Measurements from ENCODE around the gene NTSR1. TPM values are rescaled to one million over a fixed set of nuclear protein-coding genes. Genes with fewer than 3 reads are reported as not detected.

NTSR1 gene
- total and polyA plus RNA-seq, 2 of the 13 experiments (the other 11 are each of a cell fraction or from before 2014, with no cell fraction given): 0.09 to 0.12 TPM

DNA sequence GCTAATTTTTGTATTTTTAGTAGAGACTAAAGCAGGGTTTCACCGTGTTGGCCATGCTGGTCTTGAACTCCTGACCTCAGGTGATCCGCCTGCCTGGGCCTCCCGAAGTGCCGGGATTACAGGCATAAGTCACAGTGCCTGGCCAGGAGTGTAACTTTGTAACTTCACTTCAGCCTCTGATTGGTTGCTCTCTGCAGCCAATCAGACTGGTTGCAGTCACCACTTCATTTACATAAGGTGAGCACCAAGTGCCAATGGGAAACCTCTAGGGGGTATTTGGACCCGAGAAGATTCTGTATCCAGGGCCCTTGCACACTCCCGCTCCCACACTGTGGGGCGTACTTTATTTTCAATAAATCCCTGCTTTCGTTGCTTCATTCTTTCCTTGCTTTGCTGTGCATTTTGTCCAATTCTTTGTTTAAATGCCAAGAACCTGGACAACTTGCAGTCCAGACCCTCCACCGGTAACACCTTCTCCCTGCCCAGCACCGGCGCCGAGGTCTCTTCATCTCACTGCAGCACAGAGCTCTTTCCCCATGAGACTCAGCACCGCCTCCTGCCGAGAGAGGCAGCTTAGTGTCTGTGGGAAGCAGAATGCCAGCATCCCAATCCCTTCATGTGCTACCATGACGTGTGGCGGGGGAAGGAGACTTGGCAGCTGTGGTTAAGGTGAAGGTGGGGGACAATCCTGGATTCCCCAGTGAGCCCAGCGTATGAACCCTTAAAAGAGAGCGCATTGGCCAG is 73.7 kb downstream of the NTSR1 start (continued):
- TF ChIP-seq, protein P1, sequence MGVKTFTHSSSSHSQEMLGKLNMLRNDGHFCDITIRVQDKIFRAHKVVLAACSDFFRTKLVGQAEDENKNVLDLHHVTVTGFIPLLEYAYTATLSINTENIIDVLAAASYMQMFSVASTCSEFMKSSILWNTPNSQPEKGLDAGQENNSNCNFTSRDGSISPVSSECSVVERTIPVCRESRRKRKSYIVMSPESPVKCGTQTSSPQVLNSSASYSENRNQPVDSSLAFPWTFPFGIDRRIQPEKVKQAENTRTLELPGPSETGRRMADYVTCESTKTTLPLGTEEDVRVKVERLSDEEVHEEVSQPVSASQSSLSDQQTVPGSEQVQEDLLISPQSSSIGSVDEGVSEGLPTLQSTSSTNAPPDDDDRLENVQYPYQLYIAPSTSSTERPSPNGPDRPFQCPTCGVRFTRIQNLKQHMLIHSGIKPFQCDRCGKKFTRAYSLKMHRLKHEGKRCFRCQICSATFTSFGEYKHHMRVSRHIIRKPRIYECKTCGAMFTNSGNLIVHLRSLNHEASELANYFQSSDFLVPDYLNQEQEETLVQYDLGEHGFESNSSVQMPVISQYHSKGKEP (CRISPR knock-in tag; IDR thresholded peaks at IDR 0.05): no peak
- TF ChIP-seq ZNF720 (CRISPR knock-in tag; IDR thresholded peaks at IDR 0.05) (no peak), RAD21 (CRISPR knock-in tag; IDR thresholded peaks at IDR 0.05) (0 out of 2 replicates have a peak, but pooled peaks have one; percentile 13), TEAD3 (CRISPR knock-in tag; optimal IDR thresholded peaks at IDR 0.05; ENCODE audit: borderline replicate concordance) (peak; percentile 42), FOXJ3 (CRISPR knock-in tag; IDR thresholded peaks at IDR 0.05; ENCODE audit: borderline replicate concordance) (no peak), ZZZ3 (CRISPR knock-in tag; IDR thresholded peaks at IDR 0.05; ENCODE audit: borderline replicate concordance) (no peak), MEIS2 (CRISPR knock-in tag; IDR thresholded peaks at IDR 0.05) (no peak), KDM4B (CRISPR knock-in tag; IDR thresholded peaks at IDR 0.05) (no peak), JUNB (CRISPR knock-in tag; IDR thresholded peaks at IDR 0.05; ENCODE audit: borderline replicate concordance) (no peak), ZNF619 (CRISPR knock-in tag; IDR thresholded peaks at IDR 0.05) (no peak), MTA3 (CRISPR knock-in tag; IDR thresholded peaks at IDR 0.05) (no peak), ZNF564 (CRISPR knock-in tag; IDR thresholded peaks at IDR 0.05) (no peak), KDM3A (CRISPR knock-in tag; IDR thresholded peaks at IDR 0.05; ENCODE audit: low read depth) (no peak), FOSL2 (CRISPR knock-in tag; IDR thresholded peaks at IDR 0.05) (0 out of 2 replicates have a peak, but pooled peaks have one; percentile 6)
- TF ChIP-seq, protein P2, sequence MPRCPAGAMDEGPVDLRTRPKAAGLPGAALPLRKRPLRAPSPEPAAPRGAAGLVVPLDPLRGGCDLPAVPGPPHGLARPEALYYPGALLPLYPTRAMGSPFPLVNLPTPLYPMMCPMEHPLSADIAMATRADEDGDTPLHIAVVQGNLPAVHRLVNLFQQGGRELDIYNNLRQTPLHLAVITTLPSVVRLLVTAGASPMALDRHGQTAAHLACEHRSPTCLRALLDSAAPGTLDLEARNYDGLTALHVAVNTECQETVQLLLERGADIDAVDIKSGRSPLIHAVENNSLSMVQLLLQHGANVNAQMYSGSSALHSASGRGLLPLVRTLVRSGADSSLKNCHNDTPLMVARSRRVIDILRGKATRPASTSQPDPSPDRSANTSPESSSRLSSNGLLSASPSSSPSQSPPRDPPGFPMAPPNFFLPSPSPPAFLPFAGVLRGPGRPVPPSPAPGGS (CRISPR knock-in tag; IDR thresholded peaks at IDR 0.05): no peak
- TF ChIP-seq, protein P3, sequence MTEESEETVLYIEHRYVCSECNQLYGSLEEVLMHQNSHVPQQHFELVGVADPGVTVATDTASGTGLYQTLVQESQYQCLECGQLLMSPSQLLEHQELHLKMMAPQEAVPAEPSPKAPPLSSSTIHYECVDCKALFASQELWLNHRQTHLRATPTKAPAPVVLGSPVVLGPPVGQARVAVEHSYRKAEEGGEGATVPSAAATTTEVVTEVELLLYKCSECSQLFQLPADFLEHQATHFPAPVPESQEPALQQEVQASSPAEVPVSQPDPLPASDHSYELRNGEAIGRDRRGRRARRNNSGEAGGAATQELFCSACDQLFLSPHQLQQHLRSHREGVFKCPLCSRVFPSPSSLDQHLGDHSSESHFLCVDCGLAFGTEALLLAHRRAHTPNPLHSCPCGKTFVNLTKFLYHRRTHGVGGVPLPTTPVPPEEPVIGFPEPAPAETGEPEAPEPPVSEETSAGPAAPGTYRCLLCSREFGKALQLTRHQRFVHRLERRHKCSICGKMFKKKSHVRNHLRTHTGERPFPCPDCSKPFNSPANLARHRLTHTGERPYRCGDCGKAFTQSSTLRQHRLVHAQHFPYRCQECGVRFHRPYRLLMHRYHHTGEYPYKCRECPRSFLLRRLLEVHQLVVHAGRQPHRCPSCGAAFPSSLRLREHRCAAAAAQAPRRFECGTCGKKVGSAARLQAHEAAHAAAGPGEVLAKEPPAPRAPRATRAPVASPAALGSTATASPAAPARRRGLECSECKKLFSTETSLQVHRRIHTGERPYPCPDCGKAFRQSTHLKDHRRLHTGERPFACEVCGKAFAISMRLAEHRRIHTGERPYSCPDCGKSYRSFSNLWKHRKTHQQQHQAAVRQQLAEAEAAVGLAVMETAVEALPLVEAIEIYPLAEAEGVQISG (CRISPR knock-in tag; IDR thresholded peaks at IDR 0.05): 0 out of 2 replicates have a peak, but pooled peaks have one; percentile 22
- TF ChIP-seq, protein P4, sequence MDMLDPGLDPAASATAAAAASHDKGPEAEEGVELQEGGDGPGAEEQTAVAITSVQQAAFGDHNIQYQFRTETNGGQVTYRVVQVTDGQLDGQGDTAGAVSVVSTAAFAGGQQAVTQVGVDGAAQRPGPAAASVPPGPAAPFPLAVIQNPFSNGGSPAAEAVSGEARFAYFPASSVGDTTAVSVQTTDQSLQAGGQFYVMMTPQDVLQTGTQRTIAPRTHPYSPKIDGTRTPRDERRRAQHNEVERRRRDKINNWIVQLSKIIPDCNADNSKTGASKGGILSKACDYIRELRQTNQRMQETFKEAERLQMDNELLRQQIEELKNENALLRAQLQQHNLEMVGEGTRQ (IDR thresholded peaks at IDR 0.05; ENCODE audit: low read depth, low read length): no peak
- TF ChIP-seq, protein P4 (CRISPR knock-in tag; IDR thresholded peaks at IDR 0.05; ENCODE audit: borderline replicate concordance): no peak
